Astrocyte of the spinal cord (primary cell): ENCODE data around the gene C1D.

Source experiments
- DNase-seq: peaks from one replicate; pipeline ENCODE4 v3.0.0; 2011; ENCODE audit warnings: low read depth, low spot score
- H3K4me3 ChIP-seq: 2 replicates; pipeline ENCODE4 v1.5.1; 2011; ENCODE audit warnings: low read depth, mild to moderate bottlenecking, low read length, moderate library complexity
- in situ Hi-C: cut with HindIII; loops from 2 replicates; pipeline ENCODE4 v1.10.0; 2017; ENCODE audit warnings: low sequenced_read_pairs
- TF ChIP-seq, protein P1 (sequence below): IDR thresholded peaks from 2 replicates; pipeline ENCODE4 v1.5.1; 2012; ENCODE audit warnings: low read depth, mild to moderate bottlenecking, low read length, inconsistent platforms

The C1D gene

DNA sequence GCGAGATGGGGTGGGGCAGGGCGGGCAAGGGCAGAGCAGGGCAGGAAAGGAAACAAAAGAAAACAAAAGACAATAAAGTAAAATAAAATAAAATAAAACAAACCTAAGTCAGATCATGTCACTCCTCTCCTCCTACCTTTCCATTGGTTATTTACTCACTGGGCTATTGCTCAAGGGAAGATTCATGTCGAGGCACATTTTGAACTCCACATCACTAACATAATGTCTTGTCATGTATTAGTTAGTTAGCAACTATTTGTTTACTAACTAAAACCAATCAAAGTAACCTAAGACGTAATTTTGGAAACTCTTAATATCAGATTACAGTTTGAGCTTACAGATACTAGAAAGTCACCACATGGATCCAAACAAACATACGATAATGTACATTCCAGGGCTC is 2.2 kb downstream of the C1D start:
- no peak for DNase-seq
- no peak overlapping the region for H3K4me3 ChIP-seq
- in situ Hi-C loops: no loop called here
- TF ChIP-seq, protein P1, sequence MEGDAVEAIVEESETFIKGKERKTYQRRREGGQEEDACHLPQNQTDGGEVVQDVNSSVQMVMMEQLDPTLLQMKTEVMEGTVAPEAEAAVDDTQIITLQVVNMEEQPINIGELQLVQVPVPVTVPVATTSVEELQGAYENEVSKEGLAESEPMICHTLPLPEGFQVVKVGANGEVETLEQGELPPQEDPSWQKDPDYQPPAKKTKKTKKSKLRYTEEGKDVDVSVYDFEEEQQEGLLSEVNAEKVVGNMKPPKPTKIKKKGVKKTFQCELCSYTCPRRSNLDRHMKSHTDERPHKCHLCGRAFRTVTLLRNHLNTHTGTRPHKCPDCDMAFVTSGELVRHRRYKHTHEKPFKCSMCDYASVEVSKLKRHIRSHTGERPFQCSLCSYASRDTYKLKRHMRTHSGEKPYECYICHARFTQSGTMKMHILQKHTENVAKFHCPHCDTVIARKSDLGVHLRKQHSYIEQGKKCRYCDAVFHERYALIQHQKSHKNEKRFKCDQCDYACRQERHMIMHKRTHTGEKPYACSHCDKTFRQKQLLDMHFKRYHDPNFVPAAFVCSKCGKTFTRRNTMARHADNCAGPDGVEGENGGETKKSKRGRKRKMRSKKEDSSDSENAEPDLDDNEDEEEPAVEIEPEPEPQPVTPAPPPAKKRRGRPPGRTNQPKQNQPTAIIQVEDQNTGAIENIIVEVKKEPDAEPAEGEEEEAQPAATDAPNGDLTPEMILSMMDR: no peak

DNA sequence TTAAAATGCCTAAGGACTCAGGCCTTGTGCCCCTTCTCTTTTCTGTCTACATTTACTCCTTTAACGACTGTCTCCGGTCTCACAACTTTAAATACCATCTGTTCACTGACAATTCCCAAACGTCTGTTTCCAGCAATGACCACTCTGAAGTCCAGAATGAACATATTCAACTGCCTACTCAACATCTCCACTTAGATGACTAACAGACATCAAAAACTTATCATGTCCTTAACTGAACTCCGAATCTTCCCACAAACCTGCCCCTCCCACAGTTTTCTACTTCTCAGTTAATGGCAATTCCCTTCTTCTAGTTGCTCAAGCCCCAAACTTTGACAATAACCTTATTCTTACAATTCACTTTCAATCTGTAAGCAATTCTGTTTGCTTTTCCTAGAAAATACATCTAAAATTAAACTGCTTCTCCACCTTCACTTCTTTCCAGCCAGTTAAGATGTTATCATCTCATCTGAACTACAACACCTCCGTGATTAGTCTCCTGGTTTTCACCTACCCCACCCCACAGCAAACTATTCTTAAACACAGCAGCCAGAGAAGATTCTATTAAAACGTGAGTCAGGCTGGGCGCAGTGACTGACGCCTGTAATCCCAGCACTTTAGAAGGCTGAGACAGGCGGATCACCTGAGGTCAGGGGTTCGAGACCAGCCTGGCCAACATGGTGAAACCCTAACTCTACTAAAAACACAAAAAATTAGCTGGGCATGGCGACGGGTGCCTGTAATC is 2.8 kb downstream of the C1D start:
- in situ Hi-C loops: no loop called here
- no peak for DNase-seq
- no peak overlapping the region for H3K4me3 ChIP-seq
- TF ChIP-seq, protein P1: no peak

DNA sequence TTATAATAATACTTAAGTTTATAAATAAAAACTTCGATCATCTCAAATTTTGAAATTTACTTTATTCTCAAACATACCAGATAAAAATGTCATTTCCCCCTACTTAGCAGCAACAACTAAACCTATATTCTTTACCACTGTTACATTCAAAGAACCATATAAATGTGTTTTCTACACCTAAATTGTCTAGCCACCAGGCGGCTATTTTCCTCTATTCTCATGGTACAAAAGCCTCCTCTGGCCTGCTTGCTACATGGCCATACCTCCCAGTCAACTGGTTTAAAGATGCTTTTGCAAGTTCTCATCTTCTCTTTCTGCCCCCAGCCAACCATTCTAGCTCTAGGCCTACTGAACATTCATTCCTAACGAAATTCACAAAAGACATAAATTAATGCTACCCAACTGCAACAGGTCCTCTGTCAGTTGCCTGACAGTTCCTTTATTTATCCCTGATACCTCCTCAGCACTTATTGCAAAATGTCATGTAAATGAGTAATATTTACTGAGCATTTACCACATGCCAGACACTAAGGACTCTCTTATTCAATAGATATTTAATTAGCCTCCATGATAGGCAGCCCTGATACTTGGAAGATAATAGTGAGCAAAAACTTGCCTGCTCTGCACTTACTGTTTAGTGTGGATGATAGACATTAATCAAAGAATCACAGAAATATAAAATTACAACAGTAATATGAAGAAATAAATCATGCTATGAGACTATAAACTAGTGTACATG is 5.0 kb downstream of the C1D start:
- H3K4me3 ChIP-seq: no peak overlapping the region

DNA sequence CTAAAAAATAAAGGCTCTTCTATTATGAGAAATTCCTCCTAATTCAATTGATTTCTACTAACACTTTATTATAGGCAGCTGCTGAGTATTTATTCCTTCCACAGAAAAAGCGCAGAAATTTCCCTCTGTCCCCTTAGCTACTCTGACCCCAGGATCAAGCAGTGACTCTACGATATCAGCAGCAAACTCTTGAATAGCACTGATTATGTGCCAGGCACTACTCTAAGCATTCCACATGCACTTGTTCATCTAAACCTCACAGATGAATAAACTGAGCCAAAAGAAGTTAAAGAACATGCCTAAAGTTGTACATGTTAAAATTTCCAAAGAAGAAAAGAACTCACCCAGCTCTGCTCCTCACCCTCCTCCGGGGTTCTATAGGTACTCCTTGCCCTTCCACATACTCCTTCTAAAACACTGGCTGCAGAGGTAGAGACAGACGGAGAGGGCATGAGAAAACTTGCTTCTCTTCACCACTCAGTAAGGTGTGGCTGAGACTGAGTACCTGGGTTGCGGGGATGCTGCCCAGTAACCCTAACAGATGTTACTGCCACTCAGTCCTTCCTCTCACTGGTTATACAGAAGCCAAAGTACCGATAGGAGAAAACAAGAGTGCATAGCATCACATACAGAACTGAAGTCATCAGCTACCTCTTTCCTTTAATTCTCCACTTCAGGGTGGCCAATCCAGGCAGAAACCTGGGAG is 9.9 kb downstream of the C1D start:
- in situ Hi-C loops: no loop called here
- no peak for DNase-seq
- TF ChIP-seq, protein P1: no peak
- H3K4me3 ChIP-seq: no peak overlapping the region

More for the DNA sequence above, 5.0 kb downstream of the C1D start:
- DNase-seq: no peak
- TF ChIP-seq, protein P1: no peak
- in situ Hi-C loops: no loop called here

DNA sequence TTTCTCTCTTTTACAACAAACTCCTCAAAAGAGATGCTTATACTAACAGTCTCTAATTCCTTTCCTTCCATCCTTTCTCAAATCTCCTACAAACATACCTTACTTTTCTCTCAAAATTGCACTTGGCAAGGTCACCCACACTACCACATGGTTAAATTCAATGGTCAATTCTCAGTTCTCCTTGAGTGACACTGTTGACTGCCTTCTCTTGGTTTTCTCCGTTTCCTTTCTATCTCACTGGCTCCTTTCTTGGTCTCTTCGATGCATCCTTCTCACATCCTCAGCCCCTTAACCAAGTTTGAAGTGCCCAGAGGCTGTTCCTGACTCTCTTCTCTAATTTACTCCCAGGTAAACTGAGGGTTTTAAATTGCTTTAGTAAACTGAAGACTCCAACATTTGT is 12.5 kb downstream of the C1D start:
- DNase-seq: no peak
- in situ Hi-C loops: no loop called here
- TF ChIP-seq, protein P1: no peak
- no peak overlapping the region for H3K4me3 ChIP-seq

DNA sequence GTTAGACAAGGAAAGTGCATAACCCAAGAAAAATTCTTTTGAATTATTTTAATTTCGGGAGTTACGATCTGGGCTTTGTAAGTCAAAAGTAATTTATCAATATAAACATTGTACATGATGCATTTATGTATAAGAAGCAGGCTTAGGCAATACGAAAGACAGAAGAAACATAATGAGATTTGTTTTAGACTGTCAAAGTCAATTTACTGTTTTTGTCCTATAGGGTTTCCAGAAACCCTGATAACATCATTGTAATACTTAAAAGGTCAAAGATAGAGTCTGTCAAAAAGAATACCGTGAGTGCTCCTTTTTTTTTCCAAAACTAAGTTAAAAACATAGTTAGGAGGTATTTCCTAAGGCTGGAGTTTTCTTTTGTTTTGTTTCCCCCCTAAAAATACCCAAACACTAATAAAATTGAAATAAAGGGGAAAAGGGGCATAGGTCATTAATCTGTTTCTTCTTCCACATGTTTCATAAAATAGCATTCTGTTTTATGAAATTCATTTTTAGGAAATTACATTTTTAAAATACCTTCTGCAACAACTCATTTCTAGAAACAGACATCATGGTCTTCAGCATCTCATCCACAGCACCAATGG is 16.1 kb downstream of the C1D start:
- in situ Hi-C loops: no loop called here
- H3K4me3 ChIP-seq: no peak overlapping the region
- no peak for DNase-seq
- TF ChIP-seq, protein P1: no peak
